ENCODE data around the gene SEMA5A.

Gene SEMA5A

DNA sequence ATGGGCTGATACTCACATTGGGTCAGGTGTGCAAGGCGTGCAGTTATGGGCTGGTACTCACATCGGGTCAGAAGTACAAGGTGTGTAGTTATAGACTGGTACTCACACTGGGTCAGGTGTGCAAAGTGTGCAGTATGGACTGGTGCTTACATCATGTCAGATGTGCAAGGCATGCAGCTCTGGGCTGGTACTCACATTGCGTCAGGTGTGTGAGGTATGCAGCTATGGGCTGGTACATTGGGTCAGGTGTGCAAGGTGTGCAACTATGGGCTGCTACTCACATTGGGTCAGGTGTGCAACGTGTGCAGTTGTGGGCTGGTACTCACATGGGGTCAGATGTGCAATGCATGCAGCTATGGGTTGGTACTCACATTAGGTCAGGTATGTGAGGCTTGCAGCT is 213.8 kb downstream of the SEMA5A start:
- no peak for DNase-seq (ENCODE audit: low read depth in 2 of 2)

DNA sequence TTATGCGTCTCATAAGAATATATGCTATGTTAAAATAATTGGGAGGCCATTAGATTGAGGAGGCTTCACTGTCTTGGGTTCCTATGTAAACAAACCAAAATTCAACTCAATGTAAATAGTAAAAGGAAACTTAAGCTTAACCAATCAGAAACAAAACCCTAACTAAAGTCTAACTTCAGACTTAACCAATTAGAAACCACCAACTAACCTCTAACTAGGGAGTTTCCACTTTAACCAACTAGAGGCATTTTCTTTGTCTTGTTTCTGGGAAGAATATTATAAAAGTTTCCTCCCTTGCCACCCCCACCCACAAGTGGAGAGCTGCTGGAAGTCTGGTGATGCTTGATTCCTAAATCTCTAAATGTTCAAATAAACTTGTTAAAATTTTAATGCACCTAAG is 214.5 kb downstream of the SEMA5A start:
- no peak for DNase-seq (ENCODE audit: low read depth in 2 of 2)

DNA sequence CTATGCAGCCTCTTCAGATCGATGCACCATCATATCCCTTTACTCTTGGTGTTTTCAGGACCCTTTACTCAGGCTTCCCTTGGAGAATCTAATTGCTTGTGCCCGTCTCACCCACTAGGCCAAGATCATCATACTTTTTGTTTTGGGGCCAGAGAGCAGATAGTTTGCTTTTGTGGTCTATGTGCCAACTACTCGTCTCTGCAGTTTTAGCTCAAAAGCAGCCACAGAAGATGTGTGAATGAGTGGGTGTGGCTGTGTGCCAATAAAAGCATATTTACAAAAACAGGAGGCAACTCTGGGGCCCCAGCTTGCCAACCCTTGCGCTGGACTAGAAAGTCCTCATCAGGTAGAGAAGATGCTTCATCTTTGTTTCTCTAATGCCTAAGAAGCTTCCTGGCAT is 216.8 kb downstream of the SEMA5A start:
- no peak for DNase-seq (ENCODE audit: low read depth in 2 of 2)

DNA sequence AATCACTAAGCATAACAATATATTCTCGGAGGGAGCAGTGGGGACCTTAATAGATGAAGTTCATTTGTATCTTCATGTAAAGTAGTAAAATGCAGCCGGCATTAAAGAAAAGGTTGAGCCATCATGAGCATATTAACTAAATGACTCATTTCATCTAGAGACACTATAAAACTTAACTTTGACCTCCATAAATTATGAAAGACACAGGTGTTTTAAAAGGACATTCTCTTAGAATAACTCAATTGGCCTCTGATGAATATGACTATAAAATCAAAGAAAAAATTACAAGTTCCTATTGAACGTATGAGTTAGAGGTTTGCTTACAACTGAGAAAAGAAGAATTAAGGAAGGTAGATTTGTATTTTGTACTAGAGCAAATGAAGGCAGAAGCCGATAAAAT is 220.3 kb downstream of the SEMA5A start:
- no peak for DNase-seq (ENCODE audit: low read depth in 2 of 2)

DNA sequence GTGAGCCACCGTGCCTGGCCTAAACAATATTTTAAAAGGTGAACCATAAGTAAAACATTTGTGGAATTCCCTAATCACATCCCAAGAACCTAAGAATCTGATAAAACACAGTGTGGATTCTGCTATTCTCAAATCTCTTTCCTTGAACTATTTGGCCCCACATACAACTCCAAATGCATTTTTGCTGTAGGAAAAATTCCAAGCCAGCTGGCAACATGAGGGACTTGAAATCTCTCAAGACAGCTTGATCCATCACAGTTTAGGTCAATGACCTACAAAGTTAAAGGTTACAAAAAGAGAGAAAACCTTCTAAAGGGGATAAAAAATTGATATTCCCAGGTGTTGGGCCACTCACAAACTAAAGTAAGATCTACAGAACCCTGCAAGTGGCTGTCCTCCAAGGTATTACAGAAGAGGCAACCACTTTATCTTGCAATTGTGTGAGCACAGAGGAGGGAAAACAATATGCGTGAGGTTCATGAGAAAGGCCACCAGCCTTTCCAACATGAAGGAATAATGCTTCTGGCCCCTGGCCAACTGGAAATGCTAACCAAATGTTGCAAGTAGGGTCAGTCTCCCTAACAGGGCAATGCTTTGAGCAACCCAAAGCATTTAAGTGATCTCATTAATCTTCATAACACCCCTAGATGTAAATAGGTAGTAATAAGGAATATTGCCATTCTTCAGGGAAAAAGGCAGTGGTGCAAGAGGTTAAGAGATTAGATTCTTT is 221.4 kb downstream of the SEMA5A start:
- DNase-seq (ENCODE audit: low read depth in 2 of 2) = no peak

DNA sequence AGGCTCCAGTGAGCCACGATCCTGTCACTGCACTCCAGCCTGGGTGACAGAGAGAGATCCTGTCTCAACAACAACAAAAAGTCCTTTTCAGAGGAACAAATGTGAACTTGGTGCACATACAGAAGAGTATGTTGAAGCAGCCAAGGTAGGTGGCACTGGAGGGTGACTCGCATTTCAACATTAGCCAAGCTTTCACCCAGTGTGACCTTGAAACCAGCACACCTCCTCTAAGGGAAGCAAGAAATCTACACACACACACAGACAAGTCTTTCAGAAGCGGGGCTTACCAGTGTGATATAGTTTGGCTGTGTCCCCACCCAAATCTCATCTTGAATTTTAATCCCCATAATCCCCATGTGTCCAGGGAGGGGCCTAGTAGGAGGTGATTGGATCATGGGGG is 225.2 kb downstream of the SEMA5A start:
- DNase-seq (ENCODE audit: low read depth in 2 of 2) = no peak

DNA sequence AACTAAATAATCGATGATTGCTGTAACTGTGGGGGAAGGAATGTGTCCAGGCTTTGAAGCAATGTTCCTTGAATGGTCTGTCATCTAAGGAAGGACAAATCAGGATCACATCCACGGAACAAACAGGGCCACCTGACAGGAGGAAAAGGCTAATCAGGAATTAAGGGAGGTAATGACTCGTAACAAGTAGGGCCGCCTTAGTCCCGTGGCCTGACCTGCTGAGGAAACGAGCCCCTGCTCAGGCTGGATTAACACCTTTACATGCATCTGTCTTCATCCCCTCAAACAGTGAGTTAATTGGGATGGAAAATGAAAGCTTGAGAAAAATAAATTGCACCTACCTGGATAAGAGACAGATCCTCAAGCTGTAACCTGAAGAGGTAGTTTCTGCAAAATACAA is 227.8 kb downstream of the SEMA5A start:
- DNase-seq (ENCODE audit: low read depth in 2 of 2) = no peak

DNA sequence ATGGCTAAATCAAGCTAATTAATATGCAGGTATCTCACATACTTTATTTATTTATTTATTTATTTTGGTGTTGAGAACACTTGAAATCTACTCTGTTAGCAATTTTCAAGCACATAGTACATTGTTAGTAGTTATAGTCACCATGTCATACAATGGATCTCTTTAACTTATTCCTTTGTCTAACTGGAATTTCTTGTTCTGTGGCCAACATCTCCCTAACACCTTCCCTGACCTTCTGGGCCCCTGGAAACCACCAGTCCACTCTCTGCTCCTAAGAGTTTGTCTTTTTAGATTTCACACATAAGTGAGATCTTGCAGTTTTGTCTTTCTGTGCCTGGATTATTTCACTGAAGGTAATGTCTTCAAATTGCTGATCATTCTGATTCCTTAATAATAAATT is 229.1 kb downstream of the SEMA5A start:
- no peak for DNase-seq (ENCODE audit: low read depth in 2 of 2)

DNA sequence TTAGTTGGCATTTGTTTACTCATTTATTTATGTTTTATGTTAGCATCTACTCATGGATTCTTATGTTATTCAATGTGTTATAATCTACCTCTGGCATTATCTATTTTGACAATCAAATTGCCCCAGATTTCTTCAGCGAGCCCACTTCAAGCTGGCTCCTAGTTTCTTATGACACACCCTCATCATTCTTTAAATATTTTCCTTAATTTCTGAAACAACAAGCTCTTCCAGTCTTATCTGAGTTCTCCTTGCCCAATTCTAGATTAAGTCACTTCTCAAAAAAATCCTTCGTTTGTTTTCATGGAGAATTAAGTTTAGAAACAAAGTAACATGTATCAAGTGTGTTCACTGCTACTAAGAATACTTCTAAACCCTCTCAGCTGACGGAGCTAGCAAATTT is 229.8 kb downstream of the SEMA5A start:
- DNase-seq (ENCODE audit: low read depth in 2 of 2) = no peak

DNA sequence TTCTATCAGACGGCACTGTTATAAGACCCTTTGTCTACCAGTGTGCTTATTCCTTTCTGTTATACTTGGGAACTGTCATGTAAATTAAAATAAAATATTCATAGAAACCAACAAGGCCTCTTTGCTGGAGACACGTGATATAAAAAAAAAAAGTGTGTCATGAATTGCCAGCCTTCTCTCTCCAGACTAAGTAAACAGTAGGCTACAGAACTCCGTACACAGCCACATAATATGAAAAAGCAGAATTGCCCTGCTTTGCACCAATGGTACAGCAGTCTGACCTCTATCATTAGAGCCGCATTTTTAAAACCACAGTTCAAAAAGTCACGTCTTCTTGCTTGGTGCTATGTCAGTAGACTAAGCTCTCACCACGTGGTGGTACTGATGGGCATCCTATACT is 231.3 kb downstream of the SEMA5A start:
- DNase-seq (ENCODE audit: low read depth in 2 of 2) = no peak

DNA sequence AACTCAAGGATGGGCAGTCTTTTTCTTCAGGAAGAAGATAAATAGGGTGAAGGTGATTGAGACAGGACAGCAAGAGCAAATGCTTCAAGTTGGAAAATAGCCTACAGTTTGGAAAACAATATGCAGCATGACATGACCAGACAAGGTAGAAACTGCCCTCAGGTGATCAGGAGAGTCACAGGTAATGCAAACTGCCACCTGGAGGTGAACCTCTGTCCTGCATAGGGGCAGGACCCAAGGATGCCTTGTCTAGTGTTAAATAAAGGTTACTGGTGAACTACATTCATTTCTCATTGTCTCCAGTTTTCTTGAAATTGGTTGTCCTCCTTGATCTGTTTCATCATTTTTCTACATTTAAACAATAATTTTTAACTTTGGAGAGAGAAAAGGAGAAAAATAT is 232.1 kb downstream of the SEMA5A start:
- DNase-seq (ENCODE audit: low read depth in 2 of 2) = no peak

DNA sequence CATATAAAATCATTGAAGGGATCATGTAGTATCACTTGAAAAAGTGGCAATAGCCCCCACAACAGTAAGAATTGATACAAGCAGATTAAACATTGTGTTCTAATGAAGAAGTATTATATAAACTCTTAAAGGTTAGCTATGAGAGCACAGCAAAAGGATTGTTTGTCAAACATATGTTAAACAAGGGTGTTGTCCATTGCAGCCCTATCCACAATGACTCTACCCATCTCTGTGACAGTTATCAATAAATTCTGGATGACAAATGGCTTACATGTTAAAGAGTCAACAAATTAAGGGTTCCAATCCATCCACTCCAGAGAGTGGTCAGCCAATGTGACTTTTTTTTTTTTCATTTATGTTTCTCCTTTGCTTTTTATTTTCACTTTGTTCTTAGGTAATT is 238.7 kb downstream of the SEMA5A start:
- no peak for DNase-seq (ENCODE audit: low read depth in 2 of 2)

DNA sequence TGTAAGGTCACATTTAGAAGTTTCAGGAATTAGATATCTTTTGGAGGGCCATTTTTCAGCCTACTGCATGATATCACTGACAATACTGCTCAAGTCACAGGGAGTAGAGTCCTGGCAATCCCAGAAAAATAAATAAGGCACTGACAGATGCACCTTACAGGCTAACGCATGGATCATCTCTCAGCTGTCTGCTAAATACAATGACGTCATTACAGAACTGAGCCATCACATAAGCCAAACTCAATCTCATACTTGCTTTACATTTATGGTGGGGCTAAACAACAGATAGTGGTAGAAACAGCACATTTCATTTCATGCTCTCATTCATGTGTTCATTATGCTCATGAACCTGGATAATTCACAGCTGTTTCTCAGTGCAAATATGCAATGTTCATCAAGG is 243.7 kb downstream of the SEMA5A start:
- no peak for DNase-seq (ENCODE audit: low read depth in 2 of 2)

DNA sequence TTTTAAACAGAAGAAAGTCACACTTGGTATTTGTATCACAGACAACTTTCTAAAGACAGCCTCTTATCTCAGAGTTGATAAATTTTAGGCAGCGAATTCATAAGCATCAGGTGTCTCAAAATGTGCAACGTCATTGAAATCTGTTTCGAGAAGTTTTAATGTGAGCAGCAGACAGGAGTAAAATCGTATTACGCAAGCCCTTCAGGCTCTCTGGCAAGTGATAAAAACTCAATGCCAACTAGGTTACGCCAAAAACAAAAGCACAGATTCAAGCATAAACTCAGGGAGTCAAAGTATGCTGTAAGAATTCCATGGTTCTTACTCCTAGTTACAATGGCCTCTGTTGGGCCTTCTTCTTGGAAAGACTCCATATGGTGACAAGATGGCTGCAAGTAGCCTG is 244.7 kb downstream of the SEMA5A start:
- no peak for DNase-seq (ENCODE audit: low read depth in 2 of 2)

DNA sequence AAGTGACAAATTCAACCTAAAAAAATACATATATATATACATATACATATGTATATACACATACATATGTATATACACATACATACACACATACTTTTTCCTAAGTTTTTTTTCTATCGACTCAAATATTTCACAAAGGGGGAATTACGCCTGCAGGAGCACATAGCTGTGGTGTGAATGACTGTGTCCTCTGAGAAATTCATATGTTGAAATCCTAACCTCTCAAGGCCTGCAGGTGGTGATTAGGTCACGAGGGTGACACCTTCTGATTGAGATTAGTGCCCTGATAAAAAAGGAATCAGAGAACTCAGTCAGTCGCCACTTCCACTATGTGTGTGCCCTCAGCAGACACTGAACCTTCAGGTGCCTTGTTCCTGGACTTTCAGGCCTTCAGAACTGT is 248.7 kb downstream of the SEMA5A start:
- DNase-seq (ENCODE audit: low read depth in 2 of 2) = no peak

DNA sequence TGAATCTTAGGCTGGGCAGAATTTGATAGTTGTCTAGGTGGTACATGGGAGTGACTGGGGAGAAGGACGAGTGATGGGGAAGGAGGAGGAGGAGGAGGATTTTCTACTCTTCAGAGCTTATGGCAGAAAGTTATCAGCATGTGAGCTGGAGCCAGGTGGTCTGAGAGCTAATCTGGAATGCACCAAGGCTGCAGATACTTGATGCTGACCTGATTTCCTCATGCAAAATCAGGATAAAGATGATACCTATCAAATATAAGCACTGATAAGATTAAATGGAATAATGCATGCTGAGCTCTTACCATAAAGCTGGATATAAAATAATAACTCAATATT is 250.4 kb downstream of the SEMA5A start:
- DNase-seq (ENCODE audit: low read depth in 2 of 2) = no peak

DNA sequence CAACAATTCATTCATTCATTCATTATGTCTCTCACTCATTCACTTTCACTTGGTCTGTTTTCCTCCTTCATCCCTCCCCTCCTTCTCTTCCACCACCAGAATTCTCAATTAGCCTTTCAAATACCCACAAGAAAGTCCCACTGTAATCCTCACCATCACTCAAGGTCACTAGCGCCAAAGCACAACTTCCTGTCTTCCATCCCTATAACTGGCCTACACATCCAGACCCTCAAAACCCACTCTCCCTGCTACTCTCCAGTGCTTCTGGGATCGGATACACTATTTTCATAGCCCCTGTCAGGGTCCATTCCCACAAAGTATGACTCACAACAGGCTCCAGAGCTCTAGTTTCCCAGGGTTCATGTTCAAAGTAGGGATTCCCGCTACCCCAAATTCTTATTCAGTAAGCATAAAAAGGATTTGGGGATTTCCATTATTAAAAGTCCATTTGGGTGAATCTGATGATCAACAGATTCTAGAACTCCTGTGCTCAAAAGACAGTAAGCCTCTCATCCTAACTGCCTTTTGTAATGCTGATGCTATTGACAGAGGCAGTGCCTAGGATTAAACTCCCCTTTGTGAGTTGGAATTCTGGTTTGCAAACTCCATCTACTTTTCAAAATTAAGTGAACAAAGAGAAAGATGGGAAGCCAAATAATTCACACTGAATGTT is 250.9 kb downstream of the SEMA5A start:
- DNase-seq (ENCODE audit: low read depth in 2 of 2) = no peak

DNA sequence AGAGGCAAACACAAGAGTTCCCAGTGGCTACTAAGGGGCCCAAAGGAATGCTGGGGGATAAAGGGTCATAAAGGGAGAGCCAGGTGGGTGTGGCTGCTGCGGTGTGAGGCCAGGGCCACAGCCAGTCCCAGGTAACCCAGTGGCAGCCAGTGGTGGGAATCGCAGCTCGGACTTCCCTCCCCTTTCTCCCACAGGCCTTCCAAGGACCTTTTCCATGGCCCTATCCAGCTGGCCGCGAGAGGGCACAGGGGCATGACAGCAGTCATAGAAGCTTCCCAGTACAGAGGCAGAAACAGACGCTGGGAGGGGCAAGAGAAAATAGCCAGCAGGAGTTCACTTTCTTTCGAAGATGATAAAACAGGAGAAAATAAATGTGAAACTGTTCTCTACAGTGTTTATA is 257.6 kb downstream of the SEMA5A start:
- DNase-seq (ENCODE audit: low read depth in 2 of 2) = no peak

DNA sequence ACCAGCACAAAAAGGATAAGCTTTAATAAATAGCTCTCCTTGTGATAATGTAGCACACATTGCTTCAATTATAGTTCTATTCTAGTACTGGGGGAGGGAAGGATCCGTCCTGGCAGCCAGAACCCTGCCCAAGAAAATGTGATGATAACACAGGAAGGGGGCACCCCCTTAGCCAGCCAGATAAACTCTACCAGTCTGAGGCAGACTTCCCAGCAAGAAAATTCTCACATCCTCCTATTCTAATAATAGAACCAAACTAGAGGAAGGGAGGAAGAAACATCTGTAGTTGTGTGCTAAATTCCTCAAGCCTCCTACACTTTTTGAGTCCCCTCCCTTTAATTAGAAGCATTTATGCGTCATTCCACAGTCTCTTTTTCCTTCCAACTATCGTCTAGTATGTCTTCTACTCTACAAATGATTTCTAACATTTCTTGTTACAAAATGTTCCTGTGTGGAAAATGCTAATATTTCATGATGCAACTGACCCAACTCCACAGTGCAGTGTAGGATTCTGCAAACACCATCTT is 261.0 kb downstream of the SEMA5A start:
- no peak for DNase-seq (ENCODE audit: low read depth in 2 of 2)

DNA sequence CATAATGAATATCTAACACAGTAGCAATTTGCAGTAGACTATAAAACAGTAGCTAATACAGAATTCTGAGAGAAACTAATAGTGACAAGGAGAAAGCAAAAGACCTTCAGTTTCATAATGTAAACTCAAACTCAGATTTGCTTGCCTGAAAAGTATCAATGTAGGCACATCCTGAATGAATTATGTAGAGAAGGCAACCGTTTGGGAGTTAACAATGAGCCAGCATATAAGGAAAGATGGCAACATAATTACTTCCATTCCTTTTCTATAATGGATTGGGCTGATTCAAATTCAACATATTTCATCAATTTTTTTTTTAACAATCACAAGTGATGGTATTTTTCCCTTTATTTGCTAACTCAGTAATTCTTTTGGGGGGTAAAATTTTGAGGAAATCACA is 261.6 kb downstream of the SEMA5A start:
- DNase-seq (ENCODE audit: low read depth in 2 of 2) = no peak

DNA sequence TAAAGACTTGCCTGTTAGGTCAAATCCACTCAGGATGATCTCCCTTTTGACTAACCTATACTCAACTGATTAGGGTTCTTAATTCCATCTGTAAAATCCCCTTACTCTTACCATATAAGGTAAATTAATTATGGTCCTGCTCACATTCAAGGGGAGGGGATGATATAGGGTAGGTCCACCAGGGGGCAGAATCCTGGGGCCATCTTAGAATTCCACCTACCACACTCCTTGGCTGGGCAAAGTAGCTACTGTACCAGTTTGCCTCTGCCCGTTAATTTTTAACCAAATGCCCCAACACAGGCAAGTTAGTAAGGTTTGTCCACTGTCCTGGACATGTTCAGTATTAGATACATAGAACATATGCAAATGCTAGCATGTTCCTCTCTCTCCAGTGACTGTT is 262.4 kb downstream of the SEMA5A start:
- no peak for DNase-seq (ENCODE audit: low read depth in 2 of 2)

DNA sequence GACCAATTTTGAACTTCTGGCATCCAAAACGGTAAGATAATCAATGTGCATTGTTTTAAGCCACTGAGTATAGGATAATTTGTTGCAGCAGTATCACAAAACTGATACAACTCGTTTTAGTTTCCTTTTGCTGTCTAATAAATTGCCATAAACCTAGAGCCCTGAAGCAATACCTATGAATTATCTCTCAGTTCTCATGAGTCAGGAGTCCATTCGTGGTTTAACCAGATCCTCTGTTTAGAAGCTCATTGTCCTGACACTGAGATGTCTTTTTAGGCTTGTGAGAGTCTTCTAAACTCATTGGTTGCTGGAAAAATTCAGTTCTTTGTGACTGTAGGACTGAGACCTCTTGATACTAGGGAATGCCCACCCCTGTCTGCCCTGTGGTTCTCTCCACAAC is 262.9 kb downstream of the SEMA5A start:
- DNase-seq (ENCODE audit: low read depth in 2 of 2) = no peak

DNA sequence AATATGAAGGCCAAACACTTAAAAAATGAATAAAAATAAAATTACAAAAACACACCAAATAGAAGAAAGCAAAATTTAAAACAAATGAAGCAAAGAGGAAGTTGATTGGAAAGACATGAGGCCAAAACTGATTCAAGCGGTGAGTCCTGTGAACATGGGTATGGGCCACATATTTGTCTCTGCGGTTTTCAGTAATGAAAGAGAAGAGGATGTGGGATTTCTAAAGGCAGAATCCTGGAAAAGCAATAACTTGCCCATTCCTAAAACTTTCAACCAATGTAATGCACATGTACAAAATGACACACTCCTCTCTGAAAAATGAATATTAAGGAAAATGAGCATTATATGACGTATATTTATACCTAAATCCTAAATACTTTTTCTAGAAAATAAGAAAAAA is 263.7 kb downstream of the SEMA5A start:
- no peak for DNase-seq (ENCODE audit: low read depth in 2 of 2)

DNA sequence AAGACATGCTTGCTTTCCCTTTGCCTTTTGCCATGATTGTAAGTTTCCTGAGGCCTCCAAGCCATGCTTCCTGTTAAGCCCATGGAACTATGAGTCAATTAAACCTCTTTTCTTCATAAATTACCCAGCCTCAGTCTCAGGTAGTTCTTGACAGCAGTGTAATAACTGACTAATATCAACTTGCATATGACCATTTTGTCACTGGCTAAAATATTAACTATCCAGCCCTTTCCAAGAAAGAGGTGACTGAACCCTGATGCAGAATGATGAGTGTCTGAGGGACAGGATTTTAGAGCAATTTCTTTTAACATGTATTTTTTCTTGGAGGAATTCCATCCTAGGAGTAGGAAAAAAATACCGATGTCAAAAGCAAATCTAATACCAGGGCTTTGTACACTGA is 266.1 kb downstream of the SEMA5A start:
- no peak for DNase-seq (ENCODE audit: low read depth in 2 of 2)

All from stimulated activated CD8-positive, alpha-beta memory T cell treated with anti-CD3 and anti-CD28 coated beads, Interleukin-15, amount 100 ng/mL, for 4 hours (primary cell).